Testis (tissue), 2 donors: ENCODE measurements around the gene TUT7.

Experiments used
- CTCF ChIP-seq, 3 experiments: fragments of 450-650 bp in 2 of 3; fragments of 200-600 bp in 1 of 3; sonication (generic) in 1 of 3; IDR thresholded peaks; one replicate each; pipeline ENCODE4 v1.5.1; 2016 to 2019; ENCODE audit warnings: antibody characterized with exemption in 3 of 3, mild to moderate bottlenecking in 2 of 3, moderate library complexity in 1 of 3
- POLR2A ChIP-seq: fragments of 450-650 bp; IDR thresholded peaks from one replicate; pipeline ENCODE4 v1.6.1; 2017; ENCODE audit warnings: antibody characterized with exemption, mild to moderate bottlenecking, moderate library complexity

DNA sequence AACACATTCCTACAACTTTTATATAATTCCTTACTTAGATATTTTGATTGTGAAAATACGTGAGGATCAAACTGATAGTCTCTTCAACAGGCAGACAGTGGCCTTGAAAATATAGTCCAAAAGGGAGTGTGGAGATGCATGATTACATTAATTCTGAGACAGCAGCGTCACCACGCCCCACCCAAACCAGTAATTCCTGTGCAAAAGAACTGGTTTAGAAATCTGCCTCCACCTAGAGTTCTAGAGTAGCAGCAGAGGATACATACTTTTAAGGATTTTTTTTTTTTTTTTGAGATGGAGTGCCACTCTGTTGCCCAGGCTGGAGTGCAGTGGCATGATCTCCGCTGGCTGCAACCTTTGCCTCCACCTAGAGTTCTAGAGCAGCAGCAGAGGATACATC, 1.6 kb upstream of the TUT7 start:
- TF ChIP-seq CTCF (IDR thresholded peaks at IDR 0.05), result no peak
- no peak for TF ChIP-seq POLR2A
